Measurements from ENCODE around the gene MUSTN1. TPM values are rescaled to one million over a fixed set of nuclear protein-coding genes. Genes with fewer than 3 reads are reported as not detected.
A peak's percentile ranks its signal among the peaks of the same experiment; 100 is the strongest.

The MUSTN1 gene
- total and polyA plus RNA-seq, 11 donors = 13.5 to 207 (median 32.4) TPM

GRCh38 chr3:52824037-52824436 lies 10.8 kb downstream of the MUSTN1 start:
- no peaks in the 10 kb centered on the region for H3K27me3 ChIP-seq
- no peak overlapping the region for H3K27ac ChIP-seq
- DNase-seq (no peak), ATAC-seq (no peak)
- no peak overlapping the region for H3K4me3 ChIP-seq
- WGBS, 4 donors = 88 to 95% (median 90%) methylated on average over 4 to 10 of the region's 10 CpGs
- TF ChIP-seq CTCF (IDR thresholded peaks at IDR 0.05) = no peak
- TF ChIP-seq POLR2A (IDR thresholded peaks at IDR 0.05) = no peak
- H3K9me3 ChIP-seq = no peaks in the 10 kb centered on the region
- H3K4me1 ChIP-seq = no peaks in the 10 kb centered on the region
- intact Hi-C loops (cut with DNase I) = no loop called here
- peaks cover 0 to 29% (median 6%) of the 10 kb centered on the region in 9 donors for H3K36me3 ChIP-seq

GRCh38 chr3:52822363-52822762 lies 12.5 kb downstream of the MUSTN1 start:
- no peak for TF ChIP-seq POLR2A (IDR thresholded peaks at IDR 0.05)
- no peak for TF ChIP-seq CTCF (IDR thresholded peaks at IDR 0.05)
- WGBS, 4 donors = 84 to 96% (median 93%) methylated on average over 5 of the region's 5 CpGs
- peaks cover 0 to 29% (median 6%) of the 10 kb centered on the region in 9 donors for H3K36me3 ChIP-seq

GRCh38 chr3:52820736-52821135 lies 14.1 kb downstream of the MUSTN1 start:
- no peak for DNase-seq
- H3K27me3 ChIP-seq = no peaks in the 10 kb centered on the region
- no peaks in the 10 kb centered on the region for H3K4me1 ChIP-seq
- TF ChIP-seq CTCF (IDR thresholded peaks at IDR 0.05) = peak in 11 of 12 donors; percentile 10 to 46 (median 24)
- no peak for TF ChIP-seq POLR2A (IDR thresholded peaks at IDR 0.05)
- peak in 1 of 4 donors; percentile 27 for ATAC-seq
- H3K27ac ChIP-seq = no peak overlapping the region
- H3K36me3 ChIP-seq = peaks cover 0 to 24% (median 6%) of the 10 kb centered on the region in 9 donors
- 64 to 85% (median 69%) methylated on average over 8 to 11 of the region's 11 CpGs for WGBS, 4 donors
- intact Hi-C loops (cut with DNase I) = no loop called here
- H3K9me3 ChIP-seq = no peaks in the 10 kb centered on the region
- no peak overlapping the region for H3K4me3 ChIP-seq

More at GRCh38 chr3:52822363-52822762, 12.5 kb downstream of the MUSTN1 start:
- no peak for DNase-seq
- Histone ChIP-seq H3K27me3 (no peaks in the 10 kb centered on the region), H3K4me3 (no peak overlapping the region), H3K9me3 (no peaks in the 10 kb centered on the region), H3K27ac (no peak overlapping the region), H3K4me1 (no peaks in the 10 kb centered on the region)
- no peak for ATAC-seq
- intact Hi-C loops (cut with DNase I) = no loop called here

GRCh38 chr3:52819936-52820335 lies 14.9 kb downstream of the MUSTN1 start:
- ATAC-seq = no peak
- 67 to 90% (median 85%) methylated on average over 2 of the region's 2 CpGs for WGBS, 4 donors
- intact Hi-C loops (cut with DNase I) = no loop called here

More at GRCh38 chr3:52819936-52820335, 14.9 kb downstream of the MUSTN1 start:
- no peaks in the 10 kb centered on the region for H3K27me3 ChIP-seq
- no peak overlapping the region for H3K4me3 ChIP-seq
- H3K27ac ChIP-seq = no peak overlapping the region
- no peaks in the 10 kb centered on the region for H3K4me1 ChIP-seq
- H3K36me3 ChIP-seq = peaks cover 0 to 24% (median 6%) of the 10 kb centered on the region in 9 donors
- DNase-seq = no peak
- no peaks in the 10 kb centered on the region for H3K9me3 ChIP-seq
- TF ChIP-seq CTCF (IDR thresholded peaks at IDR 0.05) (no peak), POLR2A (IDR thresholded peaks at IDR 0.05) (no peak)
